ENCODE data around the gene HES4. TPM values are rescaled to one million over a fixed set of nuclear protein-coding genes. Genes with fewer than 3 reads are reported as not detected.

The HES4 gene
- total and polyA plus RNA-seq, 2 of the 13 experiments (the other 11 are each of a cell fraction or from before 2014, with no cell fraction given) = 8.8 to 10.6 TPM

- TF ChIP-seq POGK (CRISPR knock-in tag; conservative IDR thresholded peaks at IDR 0.05) (0 out of 2 replicates have a peak, but pooled peaks have one; percentile 55), DMTF1 (CRISPR knock-in tag; IDR thresholded peaks at IDR 0.05) (no peak), FOXK2 (IDR thresholded peaks at IDR 0.05) (no peak), AHR (CRISPR knock-in tag; IDR thresholded peaks at IDR 0.05) (no peak), TARDBP (CRISPR knock-in tag; IDR thresholded peaks at IDR 0.05) (peak; percentile 50; the same call in 1 of the 2 replicates), ZNF607 (CRISPR knock-in tag; IDR thresholded peaks at IDR 0.05; ENCODE audit: borderline replicate concordance) (no peak), CREB1 (IDR thresholded peaks at IDR 0.05) (no peak), CREB1 (CRISPR knock-in tag; IDR thresholded peaks at IDR 0.05) (no peak), DMAP1 (CRISPR knock-in tag; IDR thresholded peaks at IDR 0.05) (peak; percentile 54; the same call in 1 of the 2 replicates), SP1 (IDR thresholded peaks at IDR 0.05) (no peak), SP1 (CRISPR knock-in tag; IDR thresholded peaks at IDR 0.05) (peak; percentile 93), CREBL2 (CRISPR knock-in tag; IDR thresholded peaks at IDR 0.05; ENCODE audit: borderline replicate concordance) (no peak), RAD21 (CRISPR knock-in tag; IDR thresholded peaks at IDR 0.05) (no peak), ATF1 (CRISPR knock-in tag; IDR thresholded peaks at IDR 0.05) (no peak), REL (CRISPR knock-in tag; conservative IDR thresholded peaks at IDR 0.05) (peak; percentile 77), MTF1 (CRISPR knock-in tag; IDR thresholded peaks at IDR 0.05) (peak; percentile 22; the same call in 1 of the 2 replicates), SMARCC2 (IDR thresholded peaks at IDR 0.05) (no peak), JUNB (CRISPR knock-in tag; IDR thresholded peaks at IDR 0.05; ENCODE audit: borderline replicate concordance) (no peak), KLF12 (CRISPR knock-in tag; IDR thresholded peaks at IDR 0.05; ENCODE audit: borderline replicate concordance) (peak; percentile 96; the same call in 1 of the 2 replicates), SUZ12 (IDR thresholded peaks at IDR 0.05; ENCODE audit: low read depth, low read length) (peak; percentile 35; the same call in 1 of the 2 replicates), NCOA1 (CRISPR knock-in tag; IDR thresholded peaks at IDR 0.05) (no peak), ARID4A (CRISPR knock-in tag; IDR thresholded peaks at IDR 0.05; ENCODE audit: borderline replicate concordance) (peak; percentile 91; the same call in 1 of the 2 replicates), ZNF343 (CRISPR knock-in tag; IDR thresholded peaks at IDR 0.05) (no peak), ZNF572 (CRISPR knock-in tag; IDR thresholded peaks at IDR 0.05) (no peak)
These were observed 40.8 kb downstream of the HES4 start, which contains the start of gene NOC2L (continued) for GRCh38 chr1:958823-959730.

Measured in HepG2 (cell line).